RWPE1 (cell line): ENCODE results near the gene ZNF487.

Experiments used
- CTCF ChIA-PET: fragments of 350-600 bp; sonication (Branson Sonifier 250); formaldehyde crosslinking; extraction: SDS; loops from one replicate; lab custom pipeline; 2021; lab: Yijun Ruan, JAX
- POLR2A ChIA-PET: fragments of 400-600 bp; formaldehyde crosslinking; extraction: SDS; loops from one replicate; lab custom pipeline; 2020; ENCODE audit warnings: antibody characterized with exemption; ENCODE audit not compliant: low non-redundant PET; lab: Yijun Ruan, JAX
- DNase-seq: peaks from one replicate; pipeline ENCODE4 v3.0.0; 2012; ENCODE audit warnings: low spot score
- H3K27ac ChIP-seq: fragments of 450-650 bp; 2 replicates; pipeline ENCODE4 v1.5.1; 2017
- TF ChIP-seq, protein P1 (sequence below): fragments of 450-650 bp; conservative IDR thresholded peaks from 2 replicates; pipeline ENCODE4 v1.5.1; 2017; ENCODE audit warnings: low read depth, mild to moderate bottlenecking

ZNF487 gene

DNA sequence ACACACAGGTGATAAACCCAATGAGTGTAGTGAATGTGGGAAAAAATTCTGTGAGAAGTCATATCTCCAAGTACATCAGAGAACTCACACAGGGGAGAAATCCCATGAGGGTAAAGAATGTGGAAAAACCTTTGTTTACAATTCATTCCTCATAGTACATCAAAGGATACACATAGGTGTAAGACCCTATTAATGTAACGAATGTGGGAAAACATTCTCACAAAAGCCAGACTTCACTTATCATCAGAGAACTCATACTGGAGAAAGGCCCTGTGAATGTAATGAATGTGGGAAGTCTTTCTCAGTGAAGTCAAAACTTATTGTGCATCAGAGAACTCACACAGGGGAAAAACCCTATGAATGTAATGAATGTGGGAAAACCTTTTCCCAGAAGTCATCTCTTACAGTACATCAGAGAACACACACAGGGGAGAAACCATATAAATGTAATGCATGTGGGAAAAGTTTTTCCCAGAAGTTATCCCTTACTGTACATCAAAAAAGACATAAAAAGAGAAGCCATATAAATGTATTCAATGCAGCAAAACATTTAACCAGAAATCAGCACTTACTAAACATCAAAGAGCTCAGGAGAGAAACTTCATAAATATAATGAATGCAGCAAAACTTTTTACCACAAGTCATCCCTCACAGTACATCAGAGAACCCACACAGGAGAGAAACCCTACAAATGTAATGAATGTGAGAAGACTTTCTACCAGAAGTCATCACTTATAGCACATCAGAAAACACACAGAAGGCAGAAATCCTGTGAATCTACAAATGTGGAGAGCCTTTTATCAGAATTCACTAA is 87.7 kb downstream of the ZNF487 start:
- no peak for DNase-seq
- POLR2A ChIA-PET: no interaction called here
- CTCF ChIA-PET: interaction anchor here (0.6 to 0.7 kb wide), 2 partner anchors 12 to 25 kb away, joined by 3 to 5 read pairs; no protein-coding TSS in a partner anchor
- TF ChIP-seq, protein P1, sequence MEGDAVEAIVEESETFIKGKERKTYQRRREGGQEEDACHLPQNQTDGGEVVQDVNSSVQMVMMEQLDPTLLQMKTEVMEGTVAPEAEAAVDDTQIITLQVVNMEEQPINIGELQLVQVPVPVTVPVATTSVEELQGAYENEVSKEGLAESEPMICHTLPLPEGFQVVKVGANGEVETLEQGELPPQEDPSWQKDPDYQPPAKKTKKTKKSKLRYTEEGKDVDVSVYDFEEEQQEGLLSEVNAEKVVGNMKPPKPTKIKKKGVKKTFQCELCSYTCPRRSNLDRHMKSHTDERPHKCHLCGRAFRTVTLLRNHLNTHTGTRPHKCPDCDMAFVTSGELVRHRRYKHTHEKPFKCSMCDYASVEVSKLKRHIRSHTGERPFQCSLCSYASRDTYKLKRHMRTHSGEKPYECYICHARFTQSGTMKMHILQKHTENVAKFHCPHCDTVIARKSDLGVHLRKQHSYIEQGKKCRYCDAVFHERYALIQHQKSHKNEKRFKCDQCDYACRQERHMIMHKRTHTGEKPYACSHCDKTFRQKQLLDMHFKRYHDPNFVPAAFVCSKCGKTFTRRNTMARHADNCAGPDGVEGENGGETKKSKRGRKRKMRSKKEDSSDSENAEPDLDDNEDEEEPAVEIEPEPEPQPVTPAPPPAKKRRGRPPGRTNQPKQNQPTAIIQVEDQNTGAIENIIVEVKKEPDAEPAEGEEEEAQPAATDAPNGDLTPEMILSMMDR: no peak
- no peak overlapping the region for H3K27ac ChIP-seq
